DOHH2 (cell line): ENCODE measurements around the gene ANO9.

Source experiments
- H3F3A ChIP-seq: fragments of 200-600 bp; sonication (generic), shearing (Covaris generic); 2 replicates; pipeline ENCODE4 v1.6.0; 2016; ENCODE audit warnings: antibody characterized with exemption, mild to moderate bottlenecking; ENCODE audit not compliant: control insufficient read depth, insufficient read depth
- H3K27ac ChIP-seq: fragments of 200-600 bp; sonication (generic); 2 replicates; pipeline ENCODE4 v1.5.1; 2014; ENCODE audit warnings: low read depth, mild to moderate bottlenecking, low read length, moderate library complexity
- H3K27me3 ChIP-seq: fragments of 200-600 bp; sonication (generic); 2 replicates; pipeline ENCODE4 v1.6.1; 2014; ENCODE audit warnings: mild to moderate bottlenecking, low read length, mixed read lengths; ENCODE audit not compliant: control insufficient read depth
- H3K36me3 ChIP-seq: fragments of 200-600 bp; sonication (generic); 2 replicates; pipeline ENCODE4 v1.6.1; 2014; ENCODE audit warnings: mild to moderate bottlenecking, low read length, moderate library complexity, mixed read lengths; ENCODE audit not compliant: control insufficient read depth
- H3K4me1 ChIP-seq: fragments of 200-600 bp; sonication (generic); 2 replicates; pipeline ENCODE4 v1.6.1; 2014; ENCODE audit warnings: mild to moderate bottlenecking, low read length, mixed read lengths; ENCODE audit not compliant: control insufficient read depth
- H3K4me2 ChIP-seq: fragments of 200-600 bp; sonication (generic); 2 replicates; pipeline ENCODE4 v1.6.0; 2014; ENCODE audit warnings: mild to moderate bottlenecking, low read length, moderate library complexity
- H3K4me3 ChIP-seq: fragments of 200-600 bp; sonication (generic); 2 replicates; pipeline ENCODE4 v1.5.1; 2014; ENCODE audit warnings: mild to moderate bottlenecking, low read length, mixed read lengths
- H3K79me2 ChIP-seq: fragments of 200-600 bp; sonication (generic); 2 replicates; pipeline ENCODE4 v1.6.1; 2014; ENCODE audit warnings: mild to moderate bottlenecking, low read length, mixed read lengths; ENCODE audit not compliant: control insufficient read depth
- H3K9me2 ChIP-seq: fragments of 200-600 bp; sonication (generic); replicated peaks from 2 replicates; pipeline ENCODE4 v1.6.1; 2014; ENCODE audit warnings: mild to moderate bottlenecking, low read length, mixed read lengths; ENCODE audit not compliant: control insufficient read depth
- H3K9me3 ChIP-seq: fragments of 200-600 bp; sonication (generic); 2 replicates; pipeline ENCODE4 v1.6.1; 2014; ENCODE audit warnings: antibody characterized with exemption, low read length, mixed read lengths; ENCODE audit not compliant: control insufficient read depth, insufficient read depth
- H4K20me1 ChIP-seq: fragments of 200-600 bp; sonication (generic); 2 replicates; pipeline ENCODE4 v1.6.0; 2014; ENCODE audit warnings: low read depth, mild to moderate bottlenecking, antibody characterized with exemption, low read length, moderate library complexity; ENCODE audit not compliant: control insufficient read depth, insufficient read depth
- EZH2phosphoT487 ChIP-seq: fragments of 200-600 bp; sonication (generic); IDR thresholded peaks from 2 replicates; pipeline ENCODE4 v1.6.1; 2017; ENCODE audit warnings: borderline replicate concordance, mild to moderate bottlenecking, antibody characterized with exemption, low read length, moderate library complexity, mixed read lengths
- TF ChIP-seq, protein P1 (sequence below): fragments of 200-600 bp; sonication (generic); IDR thresholded peaks from one replicate; pipeline ENCODE4 v1.5.1; 2014; ENCODE audit warnings: antibody characterized with exemption, mild to moderate bottlenecking, low read depth, low read length; ENCODE audit not compliant: poor library complexity, severe bottlenecking

The ANO9 gene

GRCh38 chr11:398826-399225 lies 43.0 kb downstream of the ANO9 start:
- no peaks in the 10 kb centered on the region for H3F3A ChIP-seq
- H3K27me3 ChIP-seq: peaks cover 2% of the 10 kb centered on the region; the same call in 1 of the 2 replicates
- no peaks in the 10 kb centered on the region for H3K9me2 ChIP-seq
- no peak overlapping the region for H3K27ac ChIP-seq
- TF ChIP-seq, protein P1, sequence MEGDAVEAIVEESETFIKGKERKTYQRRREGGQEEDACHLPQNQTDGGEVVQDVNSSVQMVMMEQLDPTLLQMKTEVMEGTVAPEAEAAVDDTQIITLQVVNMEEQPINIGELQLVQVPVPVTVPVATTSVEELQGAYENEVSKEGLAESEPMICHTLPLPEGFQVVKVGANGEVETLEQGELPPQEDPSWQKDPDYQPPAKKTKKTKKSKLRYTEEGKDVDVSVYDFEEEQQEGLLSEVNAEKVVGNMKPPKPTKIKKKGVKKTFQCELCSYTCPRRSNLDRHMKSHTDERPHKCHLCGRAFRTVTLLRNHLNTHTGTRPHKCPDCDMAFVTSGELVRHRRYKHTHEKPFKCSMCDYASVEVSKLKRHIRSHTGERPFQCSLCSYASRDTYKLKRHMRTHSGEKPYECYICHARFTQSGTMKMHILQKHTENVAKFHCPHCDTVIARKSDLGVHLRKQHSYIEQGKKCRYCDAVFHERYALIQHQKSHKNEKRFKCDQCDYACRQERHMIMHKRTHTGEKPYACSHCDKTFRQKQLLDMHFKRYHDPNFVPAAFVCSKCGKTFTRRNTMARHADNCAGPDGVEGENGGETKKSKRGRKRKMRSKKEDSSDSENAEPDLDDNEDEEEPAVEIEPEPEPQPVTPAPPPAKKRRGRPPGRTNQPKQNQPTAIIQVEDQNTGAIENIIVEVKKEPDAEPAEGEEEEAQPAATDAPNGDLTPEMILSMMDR: no peak
- no peak for TF ChIP-seq EZH2phosphoT487
- no peak overlapping the region for H3K4me2 ChIP-seq
- H3K36me3 ChIP-seq: no peaks in the 10 kb centered on the region
- no peaks in the 10 kb centered on the region for H4K20me1 ChIP-seq
- H3K4me3 ChIP-seq: no peak overlapping the region
- peaks cover 13% of the 10 kb centered on the region; the same call in 1 of the 2 replicates for H3K9me3 ChIP-seq
- no peaks in the 10 kb centered on the region for H3K79me2 ChIP-seq
- peaks cover 6% of the 10 kb centered on the region for H3K4me1 ChIP-seq

- Histone ChIP-seq H3K27ac (no peak overlapping the region), H3K4me3 (0 out of 2 replicates have a peak overlapping the region, but pooled peaks have one; percentile 20), H3K4me2 (peak overlapping the region; percentile 50)
These were observed 44.8 kb downstream of the ANO9 start for GRCh38 chr11:396948-397548.

DNA sequence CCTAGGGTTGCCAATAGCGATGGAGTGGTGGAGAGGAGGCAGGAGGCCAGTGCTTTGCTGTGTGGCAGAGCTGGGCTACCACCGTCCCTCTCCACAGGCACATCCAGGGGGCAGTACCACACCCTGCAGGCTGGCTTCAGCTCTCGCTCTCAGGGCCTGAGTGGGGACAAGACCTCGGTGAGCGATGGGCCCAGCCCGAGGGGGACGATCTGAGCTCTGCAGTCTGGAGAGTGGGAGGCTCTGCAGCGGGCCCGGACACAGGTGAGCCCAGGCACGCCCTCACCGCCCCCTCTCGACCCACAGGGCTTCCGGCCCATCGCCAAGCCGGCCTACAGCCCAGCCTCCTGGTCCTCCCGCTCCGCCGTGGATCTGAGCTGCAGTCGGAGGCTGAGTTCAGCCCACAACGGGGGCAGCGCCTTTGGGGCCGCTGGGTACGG lies 45.3 kb downstream of the ANO9 start:
- H3K4me3 ChIP-seq: no peak overlapping the region
- H3K27ac ChIP-seq: no peak overlapping the region

More at GRCh38 chr11:396948-397548, 44.8 kb downstream of the ANO9 start:
- peaks cover 6% of the 10 kb centered on the region for H3K4me1 ChIP-seq
- H3K9me2 ChIP-seq: no peaks in the 10 kb centered on the region
- H3K79me2 ChIP-seq: no peaks in the 10 kb centered on the region
- peaks cover 9% of the 10 kb centered on the region; the same call in 1 of the 2 replicates for H3K9me3 ChIP-seq
- H3K27me3 ChIP-seq: peaks cover 2% of the 10 kb centered on the region; the same call in 1 of the 2 replicates
- H3F3A ChIP-seq: no peaks in the 10 kb centered on the region
- no peaks in the 10 kb centered on the region for H3K36me3 ChIP-seq
- H4K20me1 ChIP-seq: no peaks in the 10 kb centered on the region
- TF ChIP-seq EZH2phosphoT487: no peak
- TF ChIP-seq, protein P1: peak; percentile 50

More for the DNA sequence above, 45.3 kb downstream of the ANO9 start:
- H3K79me2 ChIP-seq: no peaks in the 10 kb centered on the region
- H3K4me1 ChIP-seq: peaks cover 6% of the 10 kb centered on the region
- H4K20me1 ChIP-seq: no peaks in the 10 kb centered on the region
- peak overlapping the region; percentile 50; the same call in 1 of the 2 replicates for H3K4me2 ChIP-seq
- no peak for TF ChIP-seq EZH2phosphoT487
- TF ChIP-seq, protein P1: no peak
- peaks cover 9% of the 10 kb centered on the region; the same call in 1 of the 2 replicates for H3K9me3 ChIP-seq
- no peaks in the 10 kb centered on the region for H3F3A ChIP-seq
- H3K36me3 ChIP-seq: no peaks in the 10 kb centered on the region
- peaks cover 2% of the 10 kb centered on the region; the same call in 1 of the 2 replicates for H3K27me3 ChIP-seq
- no peaks in the 10 kb centered on the region for H3K9me2 ChIP-seq
